HEK293 (cell line): ENCODE data around the gene CDX2.

Experiments
- BCL11B ChIP-seq: fragments of 450-650 bp; formaldehyde crosslinking; IDR thresholded peaks from 2 replicates; pipeline ENCODE4 v1.5.1; 2016; ENCODE audit warnings: low read depth, missing biosample characterization, missing genetic modification characterization
- CTCF ChIP-seq: fragments of 450-650 bp; formaldehyde crosslinking; IDR thresholded peaks from 2 replicates; pipeline ENCODE4 v1.5.1; 2016; ENCODE audit warnings: missing biosample characterization, missing genetic modification characterization
- ELK4 ChIP-seq: IDR thresholded peaks from 2 replicates; pipeline ENCODE4 v1.6.1; 2011; ENCODE audit warnings: mild to moderate bottlenecking, low read depth, low read length, borderline replicate concordance
- GLI4 ChIP-seq: fragments of 450-650 bp; formaldehyde crosslinking; IDR thresholded peaks from 2 replicates; pipeline ENCODE4 v1.5.1; 2016; ENCODE audit warnings: missing biosample characterization, missing genetic modification characterization
- TCF7L2 ChIP-seq: IDR thresholded peaks from 2 replicates; pipeline ENCODE4 v1.6.1; 2011; ENCODE audit warnings: low read depth, mild to moderate bottlenecking, inconsistent platforms, low read length, moderate library complexity, borderline replicate concordance
- ZBTB20 ChIP-seq: fragments of 450-650 bp; formaldehyde crosslinking; IDR thresholded peaks from 2 replicates; pipeline ENCODE4 v1.5.1; 2016; ENCODE audit warnings: missing biosample characterization, missing genetic modification characterization
- ZBTB21 ChIP-seq: fragments of 450-650 bp; formaldehyde crosslinking; IDR thresholded peaks from 2 replicates; pipeline ENCODE4 v1.5.1; 2017; ENCODE audit warnings: missing biosample characterization, missing genetic modification characterization
- ZNF112 ChIP-seq: fragments of 450-650 bp; formaldehyde crosslinking; IDR thresholded peaks from 2 replicates; pipeline ENCODE4 v1.5.0; 2017; ENCODE audit warnings: missing biosample characterization, missing genetic modification characterization
- ZNF398 ChIP-seq: fragments of 450-650 bp; formaldehyde crosslinking; IDR thresholded peaks from 2 replicates; pipeline ENCODE4 v1.5.1; 2017; ENCODE audit warnings: missing biosample characterization, missing genetic modification characterization
- ZNF776 ChIP-seq: fragments of 450-650 bp; formaldehyde crosslinking; IDR thresholded peaks from 2 replicates; pipeline ENCODE4 v1.5.0; 2017; ENCODE audit warnings: missing biosample characterization, missing genetic modification characterization, borderline replicate concordance

- TF ChIP-seq ZBTB20 (tag by site-specific recombination) (no peak), ZNF112 (tag by site-specific recombination) (no peak), ZNF776 (tag by site-specific recombination) (no peak), CTCF (tag by site-specific recombination) (no peak), ZNF398 (tag by site-specific recombination) (no peak), ZBTB21 (tag by site-specific recombination) (no peak), TCF7L2 (no peak), ELK4 (no peak), GLI4 (tag by site-specific recombination) (no peak), BCL11B (no peak)
Measured at GRCh38 chr13:27928353-27928804, 40.7 kb downstream of the CDX2 start.
